DND-41 (cell line): ENCODE measurements around the gene BTBD16.

Source experiments
- EZH2 ChIP-seq: IDR thresholded peaks from 3 replicates; pipeline ENCODE4 v1.6.1; 2012; ENCODE audit warnings: borderline replicate concordance, low read depth, mild to moderate bottlenecking, moderate library complexity, low read length, inconsistent platforms; ENCODE audit not compliant: severe bottlenecking
- TF ChIP-seq, protein P1 (sequence below): IDR thresholded peaks from 2 replicates; pipeline ENCODE4 v1.5.1; 2012; ENCODE audit warnings: borderline replicate concordance, low read length, moderate library complexity, mild to moderate bottlenecking; ENCODE audit not compliant: poor library complexity, severe bottlenecking; ENCODE audit errors: extremely low read depth

DNA sequence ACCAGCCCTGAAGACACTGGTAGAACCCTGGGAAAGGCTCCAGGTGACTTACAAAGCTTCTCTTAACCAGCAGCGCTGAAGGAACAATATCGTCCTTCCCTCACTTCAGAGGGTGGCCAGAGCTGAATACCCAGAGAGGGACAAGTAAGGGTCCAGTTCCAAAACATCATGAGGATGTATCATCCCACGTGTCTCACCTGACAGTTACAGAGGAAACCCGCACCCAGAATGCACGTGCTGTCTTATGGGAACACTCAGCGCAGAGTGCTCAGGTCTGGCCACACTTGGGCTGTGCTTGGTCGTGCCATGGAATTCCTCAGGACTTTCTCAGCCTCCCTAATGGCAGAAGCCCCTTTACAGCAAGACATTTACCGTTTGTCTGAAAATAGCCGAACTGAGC, 46.9 kb upstream of the BTBD16 start:
- no peak for TF ChIP-seq EZH2
- TF ChIP-seq, protein P1, sequence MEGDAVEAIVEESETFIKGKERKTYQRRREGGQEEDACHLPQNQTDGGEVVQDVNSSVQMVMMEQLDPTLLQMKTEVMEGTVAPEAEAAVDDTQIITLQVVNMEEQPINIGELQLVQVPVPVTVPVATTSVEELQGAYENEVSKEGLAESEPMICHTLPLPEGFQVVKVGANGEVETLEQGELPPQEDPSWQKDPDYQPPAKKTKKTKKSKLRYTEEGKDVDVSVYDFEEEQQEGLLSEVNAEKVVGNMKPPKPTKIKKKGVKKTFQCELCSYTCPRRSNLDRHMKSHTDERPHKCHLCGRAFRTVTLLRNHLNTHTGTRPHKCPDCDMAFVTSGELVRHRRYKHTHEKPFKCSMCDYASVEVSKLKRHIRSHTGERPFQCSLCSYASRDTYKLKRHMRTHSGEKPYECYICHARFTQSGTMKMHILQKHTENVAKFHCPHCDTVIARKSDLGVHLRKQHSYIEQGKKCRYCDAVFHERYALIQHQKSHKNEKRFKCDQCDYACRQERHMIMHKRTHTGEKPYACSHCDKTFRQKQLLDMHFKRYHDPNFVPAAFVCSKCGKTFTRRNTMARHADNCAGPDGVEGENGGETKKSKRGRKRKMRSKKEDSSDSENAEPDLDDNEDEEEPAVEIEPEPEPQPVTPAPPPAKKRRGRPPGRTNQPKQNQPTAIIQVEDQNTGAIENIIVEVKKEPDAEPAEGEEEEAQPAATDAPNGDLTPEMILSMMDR: no peak
